ENCODE data around the gene OLAH. TPM values are rescaled to one million over a fixed set of nuclear protein-coding genes. Genes with fewer than 3 reads are reported as not detected.

The OLAH gene
- total RNA-seq, 1 donor: not detected

DNA sequence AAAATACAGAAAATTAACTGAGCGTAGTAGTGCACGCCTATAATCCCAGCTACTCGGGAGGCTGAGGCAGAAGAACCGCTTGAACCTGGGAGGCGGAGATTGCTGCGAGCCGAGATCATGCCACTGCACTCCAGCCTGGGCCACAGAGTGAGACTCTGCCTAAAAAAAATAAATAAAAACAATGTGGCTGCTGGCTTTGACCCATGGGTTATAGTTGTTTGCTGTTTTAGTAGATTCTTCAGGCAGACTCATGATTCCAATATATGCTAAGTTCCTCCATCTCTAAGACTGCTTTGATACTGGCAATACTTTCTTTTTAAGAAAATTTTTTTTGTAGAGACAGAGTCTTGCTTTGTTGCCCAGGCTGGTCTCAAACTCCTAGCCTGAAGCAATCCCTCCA, 8.4 kb downstream of the OLAH start:
- no peak overlapping the region for H3K4me3 ChIP-seq (ENCODE audit: low read length)
- no peaks in the 10 kb centered on the region for H3K4me1 ChIP-seq (ENCODE audit: insufficient read depth, low read length)
- no peaks in the 10 kb centered on the region for H3K9me3 ChIP-seq (ENCODE audit: low read depth, low read length)
- no peaks in the 10 kb centered on the region for H3K27me3 ChIP-seq (ENCODE audit: insufficient read depth, low read length)

- Histone ChIP-seq H3K27me3 (ENCODE audit: insufficient read depth, low read length) (no peaks in the 10 kb centered on the region), H3K4me1 (ENCODE audit: insufficient read depth, low read length) (no peaks in the 10 kb centered on the region), H3K4me3 (ENCODE audit: low read length) (no peak overlapping the region), H3K9me3 (ENCODE audit: low read depth, low read length) (no peaks in the 10 kb centered on the region)
Measured at GRCh38 chr10:15053061-15053460, 9.3 kb downstream of the OLAH start.

DNA sequence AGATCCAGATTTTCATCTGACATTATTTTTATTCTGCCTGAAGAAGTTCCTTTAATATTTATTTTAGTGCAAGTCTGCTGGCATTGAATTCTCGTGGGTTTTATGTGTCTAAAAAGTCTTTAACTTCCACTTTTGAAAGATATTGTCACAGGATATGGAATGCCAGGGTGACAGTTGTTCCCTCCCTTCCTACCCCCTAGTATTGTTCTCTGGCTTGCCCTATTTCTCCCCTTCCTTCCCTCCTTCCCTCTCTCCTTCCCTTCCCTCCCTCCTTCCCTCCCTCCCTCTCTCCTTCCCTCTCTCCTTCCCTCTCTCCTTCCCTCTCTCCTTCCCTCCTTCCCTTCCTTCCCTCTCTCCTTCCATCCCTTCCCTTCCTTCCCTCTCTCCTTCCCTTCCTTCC, 14.9 kb downstream of the OLAH start:
- Histone ChIP-seq H3K27me3 (ENCODE audit: insufficient read depth, low read length) (peaks cover 15% of the 10 kb centered on the region), H3K4me3 (ENCODE audit: low read length) (no peak overlapping the region), H3K4me1 (ENCODE audit: insufficient read depth, low read length) (no peaks in the 10 kb centered on the region), H3K9me3 (ENCODE audit: low read depth, low read length) (peaks cover 13% of the 10 kb centered on the region)

- H3K4me3 ChIP-seq (ENCODE audit: low read length): no peak overlapping the region
- H3K27me3 ChIP-seq (ENCODE audit: insufficient read depth, low read length): peaks cover 15% of the 10 kb centered on the region
- H3K4me1 ChIP-seq (ENCODE audit: insufficient read depth, low read length): no peaks in the 10 kb centered on the region
- H3K9me3 ChIP-seq (ENCODE audit: low read depth, low read length): peaks cover 13% of the 10 kb centered on the region
Measured at GRCh38 chr10:15059914-15060313, 16.2 kb downstream of the OLAH start.

DNA sequence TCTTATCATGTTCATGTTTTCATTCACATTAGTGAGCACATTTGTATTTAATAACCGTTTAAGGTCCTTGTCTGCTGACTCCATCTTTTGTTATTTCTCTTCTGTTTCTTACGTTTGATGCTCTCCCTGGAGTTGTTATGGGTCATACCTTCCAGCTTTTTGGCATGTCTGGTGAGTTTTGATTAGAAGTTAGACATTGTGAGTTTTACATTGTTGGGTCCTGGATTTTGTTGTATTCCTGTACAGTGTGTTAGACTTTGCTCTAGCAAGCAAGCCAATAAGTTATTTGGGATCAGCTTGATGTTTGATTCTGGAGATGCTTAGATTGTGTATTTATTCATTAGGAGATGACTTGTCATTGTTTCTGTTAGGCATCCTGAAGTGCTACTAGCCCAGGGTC, 16.9 kb downstream of the OLAH start:
- no peak overlapping the region for H3K4me3 ChIP-seq (ENCODE audit: low read length)
- H3K27me3 ChIP-seq (ENCODE audit: insufficient read depth, low read length): peaks cover 15% of the 10 kb centered on the region
- peaks cover 13% of the 10 kb centered on the region for H3K9me3 ChIP-seq (ENCODE audit: low read depth, low read length)
- H3K4me1 ChIP-seq (ENCODE audit: insufficient read depth, low read length): no peaks in the 10 kb centered on the region

GRCh38 chr10:15067154-15067553, 23.4 kb downstream of the OLAH start:
- H3K27me3 ChIP-seq (ENCODE audit: insufficient read depth, low read length): no peaks in the 10 kb centered on the region
- no peaks in the 10 kb centered on the region for H3K9me3 ChIP-seq (ENCODE audit: low read depth, low read length)
- no peak overlapping the region for H3K4me3 ChIP-seq (ENCODE audit: low read length)
- H3K4me1 ChIP-seq (ENCODE audit: insufficient read depth, low read length): no peaks in the 10 kb centered on the region

DNA sequence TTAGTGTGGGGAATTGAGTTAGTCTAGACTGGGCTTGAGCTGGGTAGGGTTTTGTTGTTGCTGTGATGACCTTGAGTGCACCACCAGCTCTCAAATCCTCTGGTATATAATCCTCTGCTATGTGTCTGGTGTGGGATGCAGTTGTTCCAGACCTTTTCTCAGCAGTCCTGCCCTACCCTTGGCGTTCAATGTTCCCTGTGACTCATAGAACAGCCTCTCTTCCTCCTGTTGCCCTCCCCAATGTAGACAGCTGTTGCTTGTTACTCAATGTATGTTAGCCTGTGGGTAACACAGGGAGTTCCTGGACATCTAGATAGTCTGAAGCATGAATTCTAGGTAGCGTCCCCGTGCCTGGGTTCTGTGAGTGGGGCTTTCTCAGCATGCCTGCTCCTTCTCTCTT, 25.1 kb downstream of the OLAH start:
- Histone ChIP-seq H3K4me1 (ENCODE audit: insufficient read depth, low read length) (no peaks in the 10 kb centered on the region), H3K27me3 (ENCODE audit: insufficient read depth, low read length) (no peaks in the 10 kb centered on the region), H3K4me3 (ENCODE audit: low read length) (no peak overlapping the region), H3K9me3 (ENCODE audit: low read depth, low read length) (no peaks in the 10 kb centered on the region)

GRCh38 chr10:15069230-15069629, 25.5 kb downstream of the OLAH start:
- H3K9me3 ChIP-seq (ENCODE audit: low read depth, low read length): no peaks in the 10 kb centered on the region
- H3K4me1 ChIP-seq (ENCODE audit: insufficient read depth, low read length): no peaks in the 10 kb centered on the region
- no peak overlapping the region for H3K4me3 ChIP-seq (ENCODE audit: low read length)
- H3K27me3 ChIP-seq (ENCODE audit: insufficient read depth, low read length): no peaks in the 10 kb centered on the region

- H3K27me3 ChIP-seq (ENCODE audit: insufficient read depth, low read length): no peaks in the 10 kb centered on the region
Measured at GRCh38 chr10:15072358-15072757, 28.6 kb downstream of the OLAH start.

DNA sequence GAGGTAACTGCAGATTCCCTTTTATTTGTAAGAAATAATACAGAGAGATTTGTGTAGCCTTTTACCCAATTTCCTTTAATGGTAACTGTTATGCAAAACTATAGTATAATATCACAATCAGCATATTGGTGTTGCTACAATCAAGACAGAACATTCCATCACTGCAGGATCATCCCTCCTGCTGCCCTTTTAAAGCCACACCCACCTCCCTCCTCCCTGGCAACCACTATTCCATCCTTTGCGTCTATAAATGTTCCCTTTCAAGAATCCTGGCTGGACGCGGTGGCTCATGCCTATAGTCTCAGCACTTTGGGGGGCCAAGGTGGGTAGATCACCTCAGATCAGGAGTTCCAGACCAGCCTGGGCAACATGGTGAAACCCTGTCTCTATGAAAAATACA, 31.7 kb downstream of the OLAH start:
- Histone ChIP-seq H3K4me3 (ENCODE audit: low read length) (no peak overlapping the region), H3K27me3 (ENCODE audit: insufficient read depth, low read length) (no peaks in the 10 kb centered on the region), H3K9me3 (ENCODE audit: low read depth, low read length) (no peaks in the 10 kb centered on the region), H3K4me1 (ENCODE audit: insufficient read depth, low read length) (no peaks in the 10 kb centered on the region)

More at GRCh38 chr10:15072358-15072757, 28.6 kb downstream of the OLAH start:
- no peaks in the 10 kb centered on the region for H3K4me1 ChIP-seq (ENCODE audit: insufficient read depth, low read length)
- H3K4me3 ChIP-seq (ENCODE audit: low read length): no peak overlapping the region
- no peaks in the 10 kb centered on the region for H3K9me3 ChIP-seq (ENCODE audit: low read depth, low read length)

DNA sequence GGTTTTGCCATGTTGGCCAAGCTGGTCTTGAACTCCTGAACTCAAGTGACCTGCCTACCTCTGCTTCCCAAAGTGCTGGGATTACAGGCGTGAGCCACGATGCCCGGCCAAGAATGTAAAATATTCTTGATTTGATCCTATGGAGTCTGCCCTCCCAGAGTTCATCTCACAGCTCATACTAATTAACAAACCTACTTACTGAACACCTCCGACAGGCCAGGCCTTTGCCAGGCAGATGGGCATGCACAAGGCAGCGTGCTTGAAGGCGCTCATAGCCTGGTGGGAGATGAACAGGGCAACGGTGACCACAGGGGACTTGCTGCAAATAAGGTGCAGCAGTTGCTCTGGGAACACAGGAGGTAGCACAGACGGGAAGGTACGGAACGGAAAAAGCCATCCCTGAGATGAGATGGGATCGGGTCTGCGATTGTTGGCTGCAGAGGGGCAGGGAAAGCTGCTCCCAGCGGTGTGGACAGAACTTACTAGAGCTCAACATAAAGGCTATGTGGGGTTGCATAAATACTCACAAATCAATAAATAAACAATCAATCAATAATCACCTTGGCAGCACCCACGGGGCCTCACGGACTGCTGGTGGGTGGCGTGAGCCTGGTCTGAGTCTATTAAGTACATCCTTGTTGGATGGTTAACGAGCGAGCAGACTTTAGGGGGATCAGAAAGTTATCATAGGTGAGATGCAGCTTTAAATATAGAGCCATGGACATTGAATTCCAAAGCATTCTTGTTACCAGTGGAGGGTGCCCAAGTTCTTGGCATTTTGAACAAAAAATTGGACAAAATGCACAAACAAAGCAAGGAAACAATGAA, 40.1 kb downstream of the OLAH start:
- no peaks in the 10 kb centered on the region for H3K9me3 ChIP-seq (ENCODE audit: low read depth, low read length)
- no peaks in the 10 kb centered on the region for H3K27me3 ChIP-seq (ENCODE audit: insufficient read depth, low read length)
- peaks cover 8% of the 10 kb centered on the region for H3K4me1 ChIP-seq (ENCODE audit: insufficient read depth, low read length)
- H3K4me3 ChIP-seq (ENCODE audit: low read length): no peak overlapping the region

DNA sequence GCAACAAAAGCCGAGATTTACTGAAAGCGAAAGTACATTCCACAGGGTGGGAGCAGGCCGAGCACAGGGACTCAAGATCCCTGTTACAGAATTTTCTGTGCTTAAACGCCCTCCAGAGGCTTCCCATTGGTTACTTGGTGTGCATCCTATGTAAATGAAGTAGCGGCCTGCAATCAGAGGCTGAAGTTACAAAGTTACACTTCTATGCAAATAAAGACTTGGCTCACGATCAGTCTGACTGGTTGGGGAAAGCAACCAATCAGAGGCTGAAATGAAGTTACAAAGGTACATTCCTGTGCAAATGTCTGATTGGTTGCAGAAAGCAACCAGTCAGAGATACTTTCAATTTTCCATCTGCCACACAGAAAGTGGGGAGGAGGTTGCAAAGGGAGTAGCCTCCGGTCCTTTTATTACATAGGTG, 40.8 kb downstream of the OLAH start:
- no peak overlapping the region for H3K4me3 ChIP-seq (ENCODE audit: low read length)
- H3K9me3 ChIP-seq (ENCODE audit: low read depth, low read length): no peaks in the 10 kb centered on the region
- H3K27me3 ChIP-seq (ENCODE audit: insufficient read depth, low read length): no peaks in the 10 kb centered on the region
- peaks cover 9% of the 10 kb centered on the region for H3K4me1 ChIP-seq (ENCODE audit: insufficient read depth, low read length)

GRCh38 chr10:15088428-15089261, 44.9 kb downstream of the OLAH start, which contains the start of gene ACBD7:
TSS of gene ACBD7 (minus strand) at chr10:15088776. CDS start at chr10:15088728, 48 bp downstream.
- H3K4me1 ChIP-seq (ENCODE audit: insufficient read depth, low read length): peaks cover 9% of the 10 kb centered on the region
- peak within 1 kb of the TSS; percentile 14 for H3K4me3 ChIP-seq (ENCODE audit: low read length)

DNA sequence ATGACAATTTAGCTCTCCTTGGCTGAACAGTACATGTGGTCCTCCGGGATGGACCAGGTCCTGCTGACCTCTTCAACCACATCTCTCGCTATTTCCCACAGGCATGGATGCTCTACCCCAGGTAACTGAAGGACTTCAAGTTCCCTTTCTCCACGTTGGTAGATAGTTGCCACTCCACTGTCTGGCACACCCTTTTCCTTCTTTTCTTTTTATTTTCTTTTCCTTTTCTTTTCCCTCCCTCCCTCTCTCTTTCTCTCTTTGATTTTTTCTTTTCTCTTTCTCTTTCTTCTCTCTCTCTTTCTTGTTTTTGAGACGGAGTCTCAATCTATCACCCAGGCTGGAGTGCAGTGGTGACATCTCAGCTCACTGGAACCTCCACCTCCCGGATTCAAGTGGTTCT, 47.7 kb downstream of the OLAH start:
- Histone ChIP-seq H3K27me3 (ENCODE audit: insufficient read depth, low read length) (no peaks in the 10 kb centered on the region), H3K4me1 (ENCODE audit: insufficient read depth, low read length) (peaks cover 12% of the 10 kb centered on the region), H3K4me3 (ENCODE audit: low read length) (no peak overlapping the region), H3K9me3 (ENCODE audit: low read depth, low read length) (no peaks in the 10 kb centered on the region)

More at GRCh38 chr10:15088428-15089261, 44.9 kb downstream of the OLAH start, which contains the start of gene ACBD7:
- H3K9me3 ChIP-seq (ENCODE audit: low read depth, low read length): no peaks in the 10 kb centered on the region
- no peaks in the 10 kb centered on the region for H3K27me3 ChIP-seq (ENCODE audit: insufficient read depth, low read length)

DNA sequence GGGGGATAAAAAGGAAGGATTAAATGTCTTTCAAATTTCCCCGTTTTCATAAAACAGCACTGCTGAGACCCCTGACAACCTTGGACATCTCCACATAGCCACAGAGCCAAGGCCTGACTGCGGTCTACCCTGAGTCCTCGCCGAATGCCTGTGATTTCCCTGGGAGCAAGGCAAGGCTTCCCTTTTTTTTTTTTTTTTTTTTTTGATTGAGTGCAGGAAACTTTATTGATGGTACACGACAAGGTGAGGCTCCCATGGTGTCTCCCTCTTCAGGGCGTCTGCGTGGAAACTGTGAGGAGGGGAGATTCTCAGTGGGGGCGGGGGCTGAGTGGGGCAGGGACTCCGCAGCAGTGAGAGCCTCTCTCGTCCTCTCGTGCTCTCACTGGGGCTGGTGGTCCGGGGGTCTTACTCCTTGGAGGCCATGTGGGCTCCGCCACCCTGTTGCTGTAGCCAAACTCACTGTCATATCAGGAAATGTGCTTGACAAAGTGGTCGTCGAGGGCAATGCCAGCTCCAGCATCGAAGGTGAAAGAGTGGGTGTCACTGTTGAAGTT, 49.2 kb downstream of the OLAH start:
- Histone ChIP-seq H3K4me1 (ENCODE audit: insufficient read depth, low read length) (peaks cover 18% of the 10 kb centered on the region), H3K9me3 (ENCODE audit: low read depth, low read length) (no peaks in the 10 kb centered on the region), H3K4me3 (ENCODE audit: low read length) (no peak overlapping the region), H3K27me3 (ENCODE audit: insufficient read depth, low read length) (no peaks in the 10 kb centered on the region)

All from mononuclear cell (primary cell).